Neural crest cell (in vitro differentiated cells): Measurements from ENCODE around the gene GPR156. TPM values are rescaled to one million over a fixed set of nuclear protein-coding genes. Genes with fewer than 3 reads are reported as not detected.

Source experiments
- DNase-seq: peaks from one replicate; pipeline ENCODE4 v3.0.0; 2021; ENCODE audit warnings: low read depth, mixed read lengths, low spot score
- H3K27ac Mint-ChIP-seq: one replicate; pipeline ENCODE4 v1.8.0; 2021; ENCODE audit warnings: mild to moderate bottlenecking, mixed read lengths; ENCODE audit not compliant: unreplicated experiment
- H3K27me3 Mint-ChIP-seq: 2 replicates; pipeline ENCODE4 v1.8.0; 2021; ENCODE audit warnings: low read depth, mild to moderate bottlenecking, mixed read lengths
- H3K36me3 Mint-ChIP-seq: 2 replicates; pipeline ENCODE4 v1.8.0; 2021; ENCODE audit warnings: low read depth, mild to moderate bottlenecking, mixed read lengths
- H3K4me1 Mint-ChIP-seq: 2 replicates; pipeline ENCODE4 v1.8.0; 2021; ENCODE audit warnings: mixed read lengths
- H3K4me3 Mint-ChIP-seq: one replicate; pipeline ENCODE4 v1.8.0; 2021; ENCODE audit warnings: mild to moderate bottlenecking, mixed read lengths
- H3K9me3 Mint-ChIP-seq: 2 replicates; pipeline ENCODE4 v1.8.0; 2021; ENCODE audit warnings: mixed read lengths
- total RNA-seq: library from RNA; stranded (reverse); gene quantifications from 2 replicates; pipeline ENCODE4 v1.2.1, GENCODE V29; 2021
- TF ChIP-seq, protein P1 (sequence below): fragments of 200-600 bp; sonication (generic); conservative IDR thresholded peaks from 2 replicates; pipeline ENCODE4 v1.5.0; 2021; ENCODE audit warnings: antibody characterized with exemption, mild to moderate bottlenecking

GPR156 gene
- total RNA-seq, 1 donor from 2014 or later: 1.4 TPM

DNA sequence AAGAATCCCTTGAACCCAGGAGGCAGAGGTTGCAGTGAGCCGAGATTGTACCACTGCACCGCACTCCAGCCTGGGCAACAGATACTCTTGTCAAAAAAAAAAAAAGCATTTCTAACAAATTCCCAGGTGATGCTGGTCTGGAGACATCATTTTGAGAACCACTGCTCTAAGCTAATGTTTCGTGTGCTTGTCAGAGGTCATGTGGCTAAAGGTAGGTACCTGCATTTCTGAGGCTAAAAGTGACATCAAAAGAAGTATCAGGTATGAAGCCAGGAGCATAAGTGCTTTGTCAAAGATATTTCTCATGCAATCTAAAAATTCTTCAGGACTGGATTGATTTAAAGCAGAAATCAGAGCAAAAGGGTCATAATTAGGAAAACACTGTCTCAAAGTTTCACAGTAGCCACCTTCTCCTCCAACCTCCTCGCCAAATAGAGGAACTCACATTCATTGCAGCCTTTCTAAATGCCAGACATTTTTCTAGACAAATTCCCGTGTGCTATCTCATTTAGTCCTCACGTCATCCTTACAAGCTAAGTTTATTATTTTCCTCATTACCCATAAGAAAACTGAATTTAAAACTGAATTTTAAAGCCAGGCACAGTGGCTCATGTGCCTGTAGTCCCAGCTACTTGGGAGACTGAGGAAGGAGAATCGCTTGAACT lies 165.0 kb downstream of the GPR156 start:
- H3K27me3 Mint-ChIP-seq: no peaks in the 10 kb centered on the region
- TF ChIP-seq, protein P1, sequence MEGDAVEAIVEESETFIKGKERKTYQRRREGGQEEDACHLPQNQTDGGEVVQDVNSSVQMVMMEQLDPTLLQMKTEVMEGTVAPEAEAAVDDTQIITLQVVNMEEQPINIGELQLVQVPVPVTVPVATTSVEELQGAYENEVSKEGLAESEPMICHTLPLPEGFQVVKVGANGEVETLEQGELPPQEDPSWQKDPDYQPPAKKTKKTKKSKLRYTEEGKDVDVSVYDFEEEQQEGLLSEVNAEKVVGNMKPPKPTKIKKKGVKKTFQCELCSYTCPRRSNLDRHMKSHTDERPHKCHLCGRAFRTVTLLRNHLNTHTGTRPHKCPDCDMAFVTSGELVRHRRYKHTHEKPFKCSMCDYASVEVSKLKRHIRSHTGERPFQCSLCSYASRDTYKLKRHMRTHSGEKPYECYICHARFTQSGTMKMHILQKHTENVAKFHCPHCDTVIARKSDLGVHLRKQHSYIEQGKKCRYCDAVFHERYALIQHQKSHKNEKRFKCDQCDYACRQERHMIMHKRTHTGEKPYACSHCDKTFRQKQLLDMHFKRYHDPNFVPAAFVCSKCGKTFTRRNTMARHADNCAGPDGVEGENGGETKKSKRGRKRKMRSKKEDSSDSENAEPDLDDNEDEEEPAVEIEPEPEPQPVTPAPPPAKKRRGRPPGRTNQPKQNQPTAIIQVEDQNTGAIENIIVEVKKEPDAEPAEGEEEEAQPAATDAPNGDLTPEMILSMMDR: no peak
- H3K9me3 Mint-ChIP-seq: peaks cover 17% of the 10 kb centered on the region
- no peak overlapping the region for H3K27ac Mint-ChIP-seq
- H3K4me3 Mint-ChIP-seq: no peak overlapping the region
- H3K36me3 Mint-ChIP-seq: peaks cover 27% of the 10 kb centered on the region
- no peak for DNase-seq
- H3K4me1 Mint-ChIP-seq: peaks cover 6% of the 10 kb centered on the region

Other genes with a start within 250 kb of the GPR156 start
- 81.5 and 84.2 TPM in 2 replicates for gene GSK3B, start 190.8 kb downstream of the GPR156 start, total RNA-seq
- 25.6 and 26.8 TPM in 2 replicates for gene LRRC58, start 64.1 kb upstream of the GPR156 start, total RNA-seq
- 180 and 199 TPM in 2 replicates for gene FSTL1, start 165.8 kb upstream of the GPR156 start, total RNA-seq